Neural cell (in vitro differentiated cells): Measurements from ENCODE around the gene NEK4. TPM values are rescaled to one million over a fixed set of nuclear protein-coding genes. Genes with fewer than 3 reads are reported as not detected.

ENCODE experiments used
- H2AFZ ChIP-seq: fragments of 200-600, 300-800 bp; sonication (generic), shearing (Covaris generic); 2 replicates; pipeline ENCODE4 v1.6.0; 2014; ENCODE audit warnings: low read depth, mild to moderate bottlenecking, antibody characterized with exemption, low read length, moderate library complexity
- H3F3A ChIP-seq: fragments of 200-600 bp; shearing (Covaris generic); 2 replicates; pipeline ENCODE4 v1.6.1; 2016; ENCODE audit warnings: mild to moderate bottlenecking, moderate library complexity, mixed read lengths, antibody characterized with exemption, low read length; ENCODE audit not compliant: insufficient read depth, poor library complexity, severe bottlenecking
- H3K27ac ChIP-seq: fragments of 200-600, 300-800 bp; sonication (generic), shearing (Covaris generic); 2 replicates; pipeline ENCODE4 v1.5.1; 2014; ENCODE audit warnings: mild to moderate bottlenecking, low read length, moderate library complexity
- H3K27me3 ChIP-seq: fragments of 300-800, 200-600 bp; sonication (generic), shearing (Covaris generic); 2 replicates; pipeline ENCODE4 v1.6.0; 2014; ENCODE audit warnings: mild to moderate bottlenecking, low read depth, low read length, moderate library complexity; ENCODE audit not compliant: insufficient read depth
- H3K36me3 ChIP-seq: fragments of 300-800, 200-600 bp; sonication (generic), shearing (Covaris generic); 2 replicates; pipeline ENCODE4 v1.5.1; 2014; ENCODE audit warnings: mild to moderate bottlenecking, antibody characterized with exemption, low read length, moderate library complexity; ENCODE audit not compliant: insufficient read depth
- H3K4me2 ChIP-seq: fragments of 300-800, 200-600 bp; sonication (generic), shearing (Covaris generic); 2 replicates; pipeline ENCODE4 v1.6.0; 2014; ENCODE audit warnings: mild to moderate bottlenecking, low read length
- H3K4me3 ChIP-seq: fragments of 300-800, 200-600 bp; sonication (generic), shearing (Covaris generic); 2 replicates; pipeline ENCODE4 v1.5.1; 2014; ENCODE audit warnings: mild to moderate bottlenecking, low read length, moderate library complexity
- H3K79me2 ChIP-seq: fragments of 200-600 bp; shearing (Covaris generic); replicated peaks from 2 replicates; pipeline ENCODE4 v1.6.0; 2014; ENCODE audit warnings: mild to moderate bottlenecking, low read length, moderate library complexity; ENCODE audit not compliant: insufficient read depth
- H3K9ac ChIP-seq: fragments of 300-800, 200-600 bp; sonication (generic), shearing (Covaris generic); 2 replicates; pipeline ENCODE4 v1.6.1; 2016; ENCODE audit warnings: mild to moderate bottlenecking, low read length, mixed read lengths
- H3K9me2 ChIP-seq: fragments of 200-600 bp; shearing (Covaris generic); 2 replicates; pipeline ENCODE4 v1.6.1; 2016; ENCODE audit warnings: mild to moderate bottlenecking, low read length, mixed read lengths; ENCODE audit not compliant: insufficient read depth
- H3K9me3 ChIP-seq: fragments of 200-600, 300-800 bp; sonication (generic), shearing (Covaris generic); 2 replicates; pipeline ENCODE4 v1.6.1; 2016; ENCODE audit warnings: mild to moderate bottlenecking, mixed run types, low read length, moderate library complexity, mixed read lengths
- H4K20me1 ChIP-seq: fragments of 200-600 bp; shearing (Covaris generic); 2 replicates; pipeline ENCODE4 v1.6.1; 2016; ENCODE audit warnings: mild to moderate bottlenecking, mixed run types; ENCODE audit not compliant: insufficient read depth
- EP300 ChIP-seq: fragments of 450-650 bp; conservative IDR thresholded peaks from 2 replicates; pipeline ENCODE4 v1.6.1; 2014; ENCODE audit warnings: antibody characterized with exemption, mild to moderate bottlenecking, moderate library complexity; ENCODE audit not compliant: poor library complexity, severe bottlenecking
- EZH2 ChIP-seq: fragments of 200-600, 300-800 bp; shearing (Covaris generic), sonication (generic); IDR thresholded peaks from 2 replicates; pipeline ENCODE4 v1.6.1; 2014; ENCODE audit warnings: antibody characterized with exemption, low read length, borderline replicate concordance, mild to moderate bottlenecking; ENCODE audit not compliant: insufficient read depth, poor library complexity, severe bottlenecking
- MXI1 ChIP-seq: fragments of 450-650 bp; conservative IDR thresholded peaks from 2 replicates; pipeline ENCODE4 v1.6.1; 2014; ENCODE audit warnings: antibody characterized with exemption, mild to moderate bottlenecking; ENCODE audit not compliant: poor library complexity, severe bottlenecking
- POLR2AphosphoS5 ChIP-seq: IDR thresholded peaks from 2 replicates; pipeline ENCODE4 v1.6.1; 2012
- RAD21 ChIP-seq: fragments of 450-650 bp; conservative IDR thresholded peaks from 2 replicates; pipeline ENCODE4 v1.6.1; 2014; ENCODE audit warnings: antibody characterized with exemption, mild to moderate bottlenecking, moderate library complexity
- SMC3 ChIP-seq: fragments of 450-650 bp; conservative IDR thresholded peaks from 2 replicates; pipeline ENCODE4 v1.6.1; 2014; ENCODE audit warnings: antibody characterized with exemption, mild to moderate bottlenecking, moderate library complexity; ENCODE audit not compliant: poor library complexity
- TAF1 ChIP-seq: IDR thresholded peaks from 2 replicates; pipeline ENCODE4 v1.6.1; 2012; ENCODE audit warnings: low read depth
- polyA plus RNA-seq: library from polyadenylated mRNA; depleted of rRNA; stranded (reverse); fragments of >200 nt; gene quantifications from 2 replicates; pipeline ENCODE4 v1.2.3, GENCODE V29; 2014
- small RNA-seq, 3 experiments: library from RNA; depleted of rRNA; stranded (forward); fragments of <200 nt; gene quantifications; one replicate each; pipeline ENCODE3, GENCODE V24; 2012
- TF ChIP-seq, protein P1 (sequence below): IDR thresholded peaks from 2 replicates; pipeline ENCODE4 v1.6.1; 2012; ENCODE audit warnings: borderline replicate concordance
- TF ChIP-seq, protein P2 (sequence below): fragments of 450-650 bp; IDR thresholded peaks from 2 replicates; pipeline ENCODE4 v1.5.1; 2014; ENCODE audit warnings: antibody characterized with exemption, mild to moderate bottlenecking, moderate library complexity; ENCODE audit not compliant: poor library complexity, severe bottlenecking

The NEK4 gene
- polyA plus RNA-seq, 1 donor from 2014 or later: 45.6 TPM

DNA sequence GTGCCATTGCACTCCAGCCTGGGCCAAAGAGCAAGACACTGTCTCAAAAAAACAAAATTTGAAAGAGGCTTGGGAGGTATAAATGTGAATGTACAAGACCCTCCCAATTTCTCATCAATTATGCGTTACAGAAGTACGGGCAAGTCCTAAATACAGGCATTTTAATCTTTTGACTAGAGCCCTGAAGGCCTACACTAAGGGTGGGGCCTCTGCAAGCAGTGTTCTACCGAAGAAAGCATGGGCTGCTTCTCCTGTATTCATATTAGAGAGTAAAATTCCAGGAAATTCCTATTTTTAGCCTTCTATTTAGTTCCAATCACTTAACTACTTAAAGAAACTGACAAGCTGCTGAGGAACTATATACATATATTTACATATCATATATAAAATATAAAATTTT, 110.7 kb downstream of the NEK4 start:
- Histone ChIP-seq H3K9me3 (no peaks in the 10 kb centered on the region), H2AFZ (no peak overlapping the region), H3K27me3 (no peaks in the 10 kb centered on the region), H4K20me1 (no peaks in the 10 kb centered on the region), H3K36me3 (peaks cover 16% of the 10 kb centered on the region), H3K4me2 (no peak overlapping the region), H3K9ac (no peak overlapping the region), H3F3A (no peaks in the 10 kb centered on the region), H3K27ac (no peak overlapping the region), H3K9me2 (no peaks in the 10 kb centered on the region), H3K4me3 (no peak overlapping the region), H3K79me2 (peaks cover 3% of the 10 kb centered on the region)
- TF ChIP-seq MXI1 (no peak), SMC3 (no peak), EZH2 (no peak), TAF1 (no peak), RAD21 (no peak), POLR2AphosphoS5 (no peak), EP300 (no peak)
- TF ChIP-seq, protein P1, sequence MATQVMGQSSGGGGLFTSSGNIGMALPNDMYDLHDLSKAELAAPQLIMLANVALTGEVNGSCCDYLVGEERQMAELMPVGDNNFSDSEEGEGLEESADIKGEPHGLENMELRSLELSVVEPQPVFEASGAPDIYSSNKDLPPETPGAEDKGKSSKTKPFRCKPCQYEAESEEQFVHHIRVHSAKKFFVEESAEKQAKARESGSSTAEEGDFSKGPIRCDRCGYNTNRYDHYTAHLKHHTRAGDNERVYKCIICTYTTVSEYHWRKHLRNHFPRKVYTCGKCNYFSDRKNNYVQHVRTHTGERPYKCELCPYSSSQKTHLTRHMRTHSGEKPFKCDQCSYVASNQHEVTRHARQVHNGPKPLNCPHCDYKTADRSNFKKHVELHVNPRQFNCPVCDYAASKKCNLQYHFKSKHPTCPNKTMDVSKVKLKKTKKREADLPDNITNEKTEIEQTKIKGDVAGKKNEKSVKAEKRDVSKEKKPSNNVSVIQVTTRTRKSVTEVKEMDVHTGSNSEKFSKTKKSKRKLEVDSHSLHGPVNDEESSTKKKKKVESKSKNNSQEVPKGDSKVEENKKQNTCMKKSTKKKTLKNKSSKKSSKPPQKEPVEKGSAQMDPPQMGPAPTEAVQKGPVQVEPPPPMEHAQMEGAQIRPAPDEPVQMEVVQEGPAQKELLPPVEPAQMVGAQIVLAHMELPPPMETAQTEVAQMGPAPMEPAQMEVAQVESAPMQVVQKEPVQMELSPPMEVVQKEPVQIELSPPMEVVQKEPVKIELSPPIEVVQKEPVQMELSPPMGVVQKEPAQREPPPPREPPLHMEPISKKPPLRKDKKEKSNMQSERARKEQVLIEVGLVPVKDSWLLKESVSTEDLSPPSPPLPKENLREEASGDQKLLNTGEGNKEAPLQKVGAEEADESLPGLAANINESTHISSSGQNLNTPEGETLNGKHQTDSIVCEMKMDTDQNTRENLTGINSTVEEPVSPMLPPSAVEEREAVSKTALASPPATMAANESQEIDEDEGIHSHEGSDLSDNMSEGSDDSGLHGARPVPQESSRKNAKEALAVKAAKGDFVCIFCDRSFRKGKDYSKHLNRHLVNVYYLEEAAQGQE: no peak
- TF ChIP-seq, protein P2, sequence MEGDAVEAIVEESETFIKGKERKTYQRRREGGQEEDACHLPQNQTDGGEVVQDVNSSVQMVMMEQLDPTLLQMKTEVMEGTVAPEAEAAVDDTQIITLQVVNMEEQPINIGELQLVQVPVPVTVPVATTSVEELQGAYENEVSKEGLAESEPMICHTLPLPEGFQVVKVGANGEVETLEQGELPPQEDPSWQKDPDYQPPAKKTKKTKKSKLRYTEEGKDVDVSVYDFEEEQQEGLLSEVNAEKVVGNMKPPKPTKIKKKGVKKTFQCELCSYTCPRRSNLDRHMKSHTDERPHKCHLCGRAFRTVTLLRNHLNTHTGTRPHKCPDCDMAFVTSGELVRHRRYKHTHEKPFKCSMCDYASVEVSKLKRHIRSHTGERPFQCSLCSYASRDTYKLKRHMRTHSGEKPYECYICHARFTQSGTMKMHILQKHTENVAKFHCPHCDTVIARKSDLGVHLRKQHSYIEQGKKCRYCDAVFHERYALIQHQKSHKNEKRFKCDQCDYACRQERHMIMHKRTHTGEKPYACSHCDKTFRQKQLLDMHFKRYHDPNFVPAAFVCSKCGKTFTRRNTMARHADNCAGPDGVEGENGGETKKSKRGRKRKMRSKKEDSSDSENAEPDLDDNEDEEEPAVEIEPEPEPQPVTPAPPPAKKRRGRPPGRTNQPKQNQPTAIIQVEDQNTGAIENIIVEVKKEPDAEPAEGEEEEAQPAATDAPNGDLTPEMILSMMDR: no peak

Small RNA genes within 50 kb of the gene (small RNA-seq; reads per million reads assigned to genes)
- gene AC006254.2 (0 reads per million in 3 experiments), gene RF00569 (957 to 1,078 (median 993) reads per million in 3 experiments), gene RF01183 (0 reads per million in 3 experiments), gene SNORD19 (0 reads per million in 3 experiments), gene SNORD19B (0 reads per million in 3 experiments), gene SNORD69 (2,493 to 3,883 (median 3,732) reads per million in 3 experiments)

Other genes starting within 250 kb of the NEK4 start
- 35.1 and 46.7 TPM in 2 replicates for gene NT5DC2, start 237.1 kb downstream of the NEK4 start, polyA plus RNA-seq
- 5.2 and 20.5 TPM in 2 replicates for gene UQCC5, start 234.3 kb downstream of the NEK4 start, polyA plus RNA-seq
- 64.4 and 66.6 TPM in 2 replicates for gene PBRM1, start 85.0 kb downstream of the NEK4 start, polyA plus RNA-seq
- gene GNL3, start 84.9 kb downstream of the NEK4 start, polyA plus RNA-seq: 133 and 151 TPM in 2 replicates
- 177 and 182 TPM in 2 replicates for gene GLT8D1, start 65.1 kb downstream of the NEK4 start, polyA plus RNA-seq
- gene SPCS1, start 64.8 kb downstream of the NEK4 start, polyA plus RNA-seq: 97.4 TPM in 2 replicates
- gene ITIH1, start 6.7 kb upstream of the NEK4 start, polyA plus RNA-seq: not detected in 2 replicates
- gene ITIH3, start 23.9 kb upstream of the NEK4 start, polyA plus RNA-seq: not detected in 2 replicates
- 16.3 and 29.5 TPM in 2 replicates for gene ITIH4, start 59.7 kb upstream of the NEK4 start, polyA plus RNA-seq
- not detected in 2 replicates for gene MUSTN1, start 64.1 kb upstream of the NEK4 start, polyA plus RNA-seq
- 14.6 and 24.9 TPM in 2 replicates for gene STIMATE, start 126.6 kb upstream of the NEK4 start, polyA plus RNA-seq